Left lobe of liver (tissue), 2 donors: ENCODE measurements around the gene ITGAX. TPM values are rescaled to one million over a fixed set of nuclear protein-coding genes. Genes with fewer than 3 reads are reported as not detected.
"Not testable (repeated sequence)": the region's sequence is repeated elsewhere in the genome, so short reads cannot be mapped to it uniquely, and the experiment has no call there.

Experiments
- ATAC-seq: fragments of 200-7000 bp; cut with Tn5 transposase; one replicate; pipeline ENCODE4 v1.9.1; 2020; ENCODE audit warnings: mild to moderate bottlenecking, moderate library complexity
- DNase-seq: peaks from one replicate; pipeline ENCODE4 v3.0.0-alpha.2; 2020; ENCODE audit warnings: low spot score
- total RNA-seq: library from RNA; stranded (reverse); gene quantifications from one replicate; pipeline ENCODE4 v1.2.1, GENCODE V29; 2021
- donor health status: DM: no; HTN: no; CAD: no; lungs with moderate emphysema.
- donor health status: DM: no; HTN: yes; CAD: no.

Gene ITGAX
- 1.8 TPM for total RNA-seq

DNA sequence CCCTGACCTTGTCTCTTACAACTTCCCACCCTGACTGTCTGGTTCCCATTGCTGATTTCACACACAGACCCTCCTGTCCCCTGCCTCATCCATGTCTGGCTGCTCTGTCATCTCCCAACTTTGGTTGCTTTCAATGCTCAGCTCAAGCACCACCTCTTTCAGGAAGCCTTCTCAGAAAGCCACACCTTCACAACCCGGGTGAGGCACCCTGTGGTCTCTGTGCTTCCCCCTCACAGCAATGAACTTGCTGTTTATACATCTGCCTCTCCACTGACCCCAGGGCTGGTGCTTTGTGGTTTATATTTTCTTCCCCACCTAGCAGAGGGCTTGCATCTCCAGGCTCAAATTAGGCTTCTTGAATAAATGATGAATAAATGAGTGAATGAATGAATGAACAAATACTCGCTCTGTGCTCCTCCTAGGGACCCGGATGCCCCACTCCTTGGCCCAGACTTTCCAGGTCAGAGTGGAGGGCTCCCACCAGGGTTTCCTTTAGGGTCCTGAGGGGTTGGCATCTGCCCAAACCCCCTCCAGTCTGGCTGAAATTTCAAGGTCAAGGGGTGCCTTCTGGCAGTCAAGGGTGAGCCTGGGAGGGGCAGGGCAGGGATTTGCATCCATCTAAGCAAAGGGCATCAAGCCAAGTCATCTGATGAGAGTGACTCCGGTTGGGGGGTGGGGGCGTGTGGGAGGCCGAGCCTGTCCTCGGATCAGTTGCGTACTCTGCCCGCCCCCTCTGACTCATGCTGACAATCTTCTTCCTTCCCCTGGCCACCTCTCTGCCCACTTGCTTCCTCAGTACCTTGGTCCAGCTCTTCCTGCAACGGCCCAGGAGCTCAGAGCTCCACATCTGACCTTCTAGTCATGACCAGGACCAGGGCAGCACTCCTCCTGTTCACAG is at the start of gene ITGAX:
Gene ITGAX (plus strand): TSS at position 783 of the 898 bp plus-strand sequence. CDS start 79 bp downstream, at position 862.
- ATAC-seq (peak; percentile 49), DNase-seq (peak; percentile 56)

DNA sequence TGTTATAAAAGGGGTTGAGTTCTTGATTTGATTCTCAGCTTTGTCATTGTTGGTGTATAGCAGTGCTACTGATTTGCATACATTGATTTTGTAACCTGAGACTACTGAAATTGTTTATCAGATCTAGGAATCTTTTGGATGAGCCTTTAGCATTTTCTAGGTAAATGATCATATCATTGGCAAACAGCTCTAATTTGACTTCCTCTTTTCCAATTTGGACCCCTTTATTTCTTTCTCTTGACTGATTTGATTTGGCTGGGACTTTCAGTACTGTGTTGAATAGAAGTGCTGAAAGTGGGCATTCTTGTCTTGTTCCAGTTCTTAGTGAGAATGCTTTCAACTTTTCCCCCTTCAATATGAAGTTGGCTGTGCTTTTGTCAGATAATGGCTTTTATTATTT is 49.8 kb upstream of the ITGAX start:
- DNase-seq (no peak), ATAC-seq (no peak)

DNA sequence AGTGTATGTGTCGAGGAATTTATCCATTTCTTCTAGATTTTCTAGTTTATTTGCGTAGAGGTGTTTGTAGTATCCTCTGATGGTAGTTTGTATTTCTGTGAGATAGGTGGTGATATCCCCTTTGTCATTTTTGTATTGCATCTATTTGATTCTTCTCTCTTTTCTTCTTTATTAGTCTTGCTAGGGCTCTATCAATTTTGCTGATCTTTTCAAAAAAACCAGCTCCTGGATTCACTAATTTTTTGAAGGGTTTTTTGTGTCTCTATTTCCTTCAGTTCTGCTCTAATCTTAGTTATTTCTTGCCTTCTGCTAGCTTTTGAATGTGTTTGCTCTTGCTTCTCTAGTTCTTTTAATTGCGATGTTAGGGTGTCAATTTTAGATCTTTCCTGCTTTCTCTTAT is 46.6 kb upstream of the ITGAX start:
- not testable (repeated sequence) for DNase-seq, ATAC-seq

DNA sequence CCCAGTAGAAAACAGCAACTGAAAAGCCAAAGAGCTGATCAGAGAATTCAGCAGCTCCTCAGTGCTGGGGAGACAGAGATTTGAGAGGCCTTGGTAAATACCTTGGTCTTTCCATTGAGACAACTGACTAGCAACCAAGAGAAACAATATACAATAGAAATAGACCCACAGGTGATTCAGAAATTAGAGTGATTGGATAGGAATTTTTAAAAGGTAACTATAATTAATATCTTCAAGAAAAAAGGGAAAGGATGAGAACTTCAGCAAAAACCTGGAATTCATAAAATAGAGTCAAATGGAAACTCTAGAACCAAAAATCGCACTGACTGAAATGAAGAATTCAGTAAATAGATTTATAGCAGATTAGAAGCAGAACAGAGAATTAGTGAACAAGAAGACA is 32.5 kb upstream of the ITGAX start:
- DNase-seq (no peak), ATAC-seq (no peak)

DNA sequence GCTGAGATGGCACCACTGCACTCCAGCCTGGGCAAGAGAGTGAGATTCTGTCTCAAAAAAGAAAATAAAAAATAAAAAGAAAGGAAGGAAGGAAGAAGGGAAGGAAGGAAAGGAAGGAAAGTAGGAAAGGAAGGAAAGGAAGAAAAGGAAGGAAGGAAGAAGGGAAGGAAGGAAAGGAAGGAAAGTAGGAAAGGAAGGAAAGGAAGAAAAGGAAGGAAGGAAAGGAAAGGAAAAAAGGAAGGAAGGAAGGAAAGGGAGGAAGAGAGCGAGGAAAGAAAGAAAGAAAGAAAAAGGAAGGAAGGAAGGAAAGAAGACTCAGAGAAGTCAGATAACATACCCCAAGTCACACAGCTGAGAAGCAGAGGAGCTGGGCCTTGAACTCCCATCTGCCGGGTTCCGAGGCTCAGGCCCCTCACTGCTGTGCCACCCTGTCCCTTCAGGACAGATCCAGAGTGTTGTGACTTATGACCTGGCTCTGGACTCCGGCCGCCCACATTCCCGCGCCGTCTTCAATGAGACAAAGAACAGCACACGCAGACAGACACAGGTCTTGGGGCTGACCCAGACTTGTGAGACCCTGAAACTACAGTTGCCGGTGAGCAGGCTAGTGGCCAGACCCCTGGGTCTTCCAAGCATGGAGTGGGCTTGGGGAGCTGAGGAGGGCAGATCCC is 30.9 kb upstream of the ITGAX start:
- ATAC-seq (no peak), DNase-seq (no peak)

DNA sequence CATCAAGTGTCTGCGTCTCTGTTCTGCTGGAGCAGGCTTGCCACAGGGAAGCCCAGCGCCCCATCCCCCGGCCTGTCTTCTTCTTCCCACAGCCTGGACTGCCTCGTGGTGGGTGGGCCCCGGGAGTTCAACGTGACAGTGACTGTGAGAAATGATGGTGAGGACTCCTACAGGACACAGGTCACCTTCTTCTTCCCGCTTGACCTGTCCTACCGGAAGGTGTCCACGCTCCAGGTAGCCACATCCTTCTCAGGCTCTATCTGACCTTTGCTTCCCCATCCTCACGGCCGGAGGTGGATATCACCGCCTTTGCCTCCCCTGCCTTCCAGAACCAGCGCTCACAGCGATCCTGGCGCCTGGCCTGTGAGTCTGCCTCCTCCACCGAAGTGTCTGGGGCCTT is 29.8 kb upstream of the ITGAX start:
- ATAC-seq (no peak), DNase-seq (no peak)

DNA sequence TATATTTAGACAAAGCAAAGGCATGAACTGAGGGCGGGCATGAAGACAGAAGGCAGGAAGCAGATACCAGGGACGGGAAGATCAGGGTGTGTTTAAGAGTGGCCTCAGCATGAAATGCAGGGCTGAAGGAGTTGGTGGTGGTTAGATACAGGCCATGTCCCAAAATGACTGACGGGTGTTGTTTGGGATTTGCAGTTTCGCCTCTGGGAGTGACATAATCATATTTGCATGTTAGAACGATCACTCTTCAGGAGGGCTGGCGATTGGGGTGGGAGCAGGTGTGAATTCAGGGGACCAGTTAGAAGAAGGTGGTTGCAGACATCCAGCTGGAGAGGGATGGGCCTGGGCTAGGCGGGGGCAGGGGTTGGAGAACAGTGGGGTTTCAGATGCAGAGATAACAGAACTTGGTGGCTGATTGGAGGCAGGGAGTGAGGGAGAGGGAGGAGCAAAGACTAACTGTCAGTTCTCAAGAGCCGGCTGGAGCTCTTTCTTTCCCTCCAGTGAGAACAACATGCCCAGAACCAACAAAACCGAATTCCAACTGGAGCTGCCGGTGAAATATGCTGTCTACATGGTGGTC is 27.2 kb upstream of the ITGAX start:
- DNase-seq (no peak), ATAC-seq (no peak)

DNA sequence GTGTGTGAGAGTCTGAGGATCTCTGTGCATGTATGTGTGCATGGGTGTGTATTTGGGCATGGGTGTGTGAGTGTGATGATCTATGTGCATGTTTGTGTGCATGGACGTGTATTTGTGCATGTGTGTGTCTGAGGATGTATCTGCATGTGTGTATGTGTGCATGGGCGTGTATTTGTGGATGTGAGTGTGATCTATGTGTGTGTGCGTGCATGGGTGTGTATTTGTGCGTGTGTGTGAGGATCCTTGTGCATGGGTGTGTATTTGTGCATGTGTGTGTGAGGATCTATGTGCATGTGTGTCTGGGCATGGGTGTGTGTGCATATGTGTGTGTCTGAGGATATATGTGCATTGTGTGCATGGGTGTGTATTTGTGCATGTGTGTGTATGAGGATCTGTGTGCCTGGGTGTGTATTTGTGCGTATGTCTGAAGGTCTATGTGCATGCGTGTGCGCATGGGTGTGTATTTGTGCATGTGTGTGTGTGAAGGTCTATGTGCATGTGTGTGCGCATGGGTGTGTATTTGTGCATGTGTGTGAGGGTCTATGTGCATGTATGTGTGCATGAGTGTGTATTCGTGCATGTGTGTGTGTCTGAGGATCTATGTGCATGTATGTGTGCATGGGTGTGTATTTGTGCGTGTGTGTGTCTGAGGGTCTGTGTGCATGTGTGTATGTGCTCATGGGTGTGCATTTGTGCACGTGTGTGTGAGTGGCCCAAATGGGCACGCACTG is 26.5 kb upstream of the ITGAX start:
- ATAC-seq (no peak), DNase-seq (no peak)

DNA sequence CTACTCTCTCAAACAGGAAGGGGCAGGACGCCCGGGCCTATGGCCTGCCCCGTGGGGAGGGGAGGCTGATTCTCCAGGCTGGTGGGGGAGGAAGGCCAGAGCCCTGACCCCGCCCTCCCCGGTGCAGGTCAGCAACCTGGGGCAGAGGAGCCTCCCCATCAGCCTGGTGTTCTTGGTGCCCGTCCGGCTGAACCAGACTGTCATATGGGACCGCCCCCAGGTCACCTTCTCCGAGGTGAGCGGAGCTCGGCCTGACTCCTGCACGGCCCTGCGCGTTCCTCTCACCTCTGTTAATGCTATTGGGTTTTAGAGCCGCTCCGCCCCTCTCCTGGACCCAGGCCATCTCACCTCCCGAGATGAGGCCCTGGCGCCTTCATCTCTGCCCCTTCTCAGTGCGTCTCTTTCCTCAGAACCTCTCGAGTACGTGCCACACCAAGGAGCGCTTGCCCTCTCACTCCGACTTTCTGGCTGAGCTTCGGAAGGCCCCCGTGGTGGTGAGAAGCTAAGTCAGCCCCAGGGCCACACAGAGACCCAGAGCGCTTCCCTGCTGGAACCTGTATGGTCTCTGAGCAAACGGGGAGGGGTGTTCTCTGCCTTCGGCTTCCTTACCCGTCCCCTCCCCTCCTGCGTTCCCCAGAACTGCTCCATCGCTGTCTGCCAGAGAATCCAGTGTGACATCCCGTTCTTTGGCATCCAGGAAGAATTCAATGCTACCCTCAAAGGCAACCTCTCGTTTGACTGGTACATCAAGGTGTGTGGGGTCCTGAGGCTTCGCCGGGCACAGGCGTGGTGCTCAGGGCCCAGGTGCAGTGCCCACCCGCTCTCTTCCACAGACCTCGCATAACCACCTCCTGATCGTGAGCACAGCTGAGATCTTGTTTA is 25.1 kb upstream of the ITGAX start:
- ATAC-seq, result no peak
- no peak for DNase-seq

DNA sequence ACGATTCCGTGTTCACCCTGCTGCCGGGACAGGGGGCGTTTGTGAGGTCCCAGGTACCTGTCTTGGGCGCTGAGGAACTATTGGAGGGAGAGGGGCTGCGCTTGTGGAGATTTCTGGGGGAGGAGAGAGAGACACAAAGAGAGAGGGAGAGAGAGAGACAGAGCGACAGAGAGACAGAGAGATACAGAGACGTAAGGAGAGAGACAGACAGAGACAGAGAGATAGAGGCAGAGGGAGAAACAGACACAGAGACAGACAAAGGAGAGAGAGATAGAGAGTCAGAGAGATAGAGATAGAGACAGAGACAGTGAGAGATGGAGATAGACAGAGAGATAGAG is 24.5 kb upstream of the ITGAX start:
- DNase-seq (no peak), ATAC-seq (no peak)

DNA sequence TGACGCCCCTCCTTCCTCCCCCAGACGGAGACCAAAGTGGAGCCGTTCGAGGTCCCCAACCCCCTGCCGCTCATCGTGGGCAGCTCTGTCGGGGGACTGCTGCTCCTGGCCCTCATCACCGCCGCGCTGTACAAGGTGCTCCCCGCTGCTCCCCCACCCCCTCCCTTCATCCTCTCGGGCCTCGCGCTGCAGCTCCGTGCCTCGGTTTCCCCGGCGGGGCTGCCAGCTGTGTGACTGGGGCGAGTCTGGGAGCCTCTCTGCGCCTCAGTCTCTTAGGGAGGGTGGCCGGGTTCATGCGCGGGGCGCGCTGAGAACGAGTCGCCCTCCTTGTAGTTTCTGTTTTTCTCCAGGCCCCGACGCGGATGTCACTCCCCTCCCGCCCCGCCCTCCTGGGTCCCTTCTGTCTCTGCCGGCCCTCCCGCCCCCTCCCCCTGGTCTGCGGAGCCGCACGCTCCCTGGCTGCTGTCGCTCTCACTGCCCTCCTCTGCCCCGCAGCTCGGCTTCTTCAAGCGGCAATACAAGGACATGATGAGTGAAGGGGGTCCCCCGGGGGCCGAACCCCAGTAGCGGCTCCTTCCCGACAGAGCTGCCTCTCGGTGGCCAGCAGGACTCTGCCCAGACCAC is 23.7 kb upstream of the ITGAX start:
- DNase-seq (no peak), ATAC-seq (no peak)

DNA sequence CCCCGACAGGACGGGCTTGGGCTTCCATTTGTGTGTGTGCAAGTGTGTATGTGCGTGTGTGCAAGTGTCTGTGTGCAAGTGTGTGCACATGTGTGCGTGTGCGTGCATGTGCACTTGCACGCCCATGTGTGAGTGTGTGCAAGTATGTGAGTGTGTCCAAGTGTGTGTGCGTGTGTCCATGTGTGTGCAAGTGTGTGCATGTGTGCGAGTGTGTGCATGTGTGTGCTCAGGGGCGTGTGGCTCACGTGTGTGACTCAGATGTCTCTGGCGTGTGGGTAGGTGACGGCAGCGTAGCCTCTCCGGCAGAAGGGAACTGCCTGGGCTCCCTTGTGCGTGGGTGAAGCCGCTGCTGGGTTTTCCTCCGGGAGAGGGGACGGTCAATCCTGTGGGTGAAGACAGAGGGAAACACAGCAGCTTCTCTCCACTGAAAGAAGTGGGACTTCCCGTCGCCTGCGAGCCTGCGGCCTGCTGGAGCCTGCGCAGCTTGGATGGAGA is 23.1 kb upstream of the ITGAX start:
- ATAC-seq (no peak), DNase-seq (no peak)

DNA sequence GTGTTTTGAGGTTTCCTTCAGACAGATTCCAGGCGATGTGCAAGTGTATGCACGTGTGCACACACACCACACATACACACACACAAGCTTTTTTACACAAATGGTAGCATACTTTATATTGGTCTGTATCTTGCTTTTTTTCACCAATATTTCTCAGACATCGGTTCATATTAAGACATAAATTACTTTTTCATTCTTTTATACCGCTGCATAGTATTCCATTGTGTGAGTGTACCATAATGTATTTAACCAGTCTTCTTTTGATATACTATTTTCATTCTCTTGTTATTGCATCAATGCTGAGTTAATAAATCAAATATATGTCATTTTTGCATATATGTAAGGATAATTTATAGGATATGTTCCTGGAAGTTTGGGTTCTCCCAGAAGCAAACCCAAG is 22.4 kb upstream of the ITGAX start:
- ATAC-seq (no peak), DNase-seq (no peak)

DNA sequence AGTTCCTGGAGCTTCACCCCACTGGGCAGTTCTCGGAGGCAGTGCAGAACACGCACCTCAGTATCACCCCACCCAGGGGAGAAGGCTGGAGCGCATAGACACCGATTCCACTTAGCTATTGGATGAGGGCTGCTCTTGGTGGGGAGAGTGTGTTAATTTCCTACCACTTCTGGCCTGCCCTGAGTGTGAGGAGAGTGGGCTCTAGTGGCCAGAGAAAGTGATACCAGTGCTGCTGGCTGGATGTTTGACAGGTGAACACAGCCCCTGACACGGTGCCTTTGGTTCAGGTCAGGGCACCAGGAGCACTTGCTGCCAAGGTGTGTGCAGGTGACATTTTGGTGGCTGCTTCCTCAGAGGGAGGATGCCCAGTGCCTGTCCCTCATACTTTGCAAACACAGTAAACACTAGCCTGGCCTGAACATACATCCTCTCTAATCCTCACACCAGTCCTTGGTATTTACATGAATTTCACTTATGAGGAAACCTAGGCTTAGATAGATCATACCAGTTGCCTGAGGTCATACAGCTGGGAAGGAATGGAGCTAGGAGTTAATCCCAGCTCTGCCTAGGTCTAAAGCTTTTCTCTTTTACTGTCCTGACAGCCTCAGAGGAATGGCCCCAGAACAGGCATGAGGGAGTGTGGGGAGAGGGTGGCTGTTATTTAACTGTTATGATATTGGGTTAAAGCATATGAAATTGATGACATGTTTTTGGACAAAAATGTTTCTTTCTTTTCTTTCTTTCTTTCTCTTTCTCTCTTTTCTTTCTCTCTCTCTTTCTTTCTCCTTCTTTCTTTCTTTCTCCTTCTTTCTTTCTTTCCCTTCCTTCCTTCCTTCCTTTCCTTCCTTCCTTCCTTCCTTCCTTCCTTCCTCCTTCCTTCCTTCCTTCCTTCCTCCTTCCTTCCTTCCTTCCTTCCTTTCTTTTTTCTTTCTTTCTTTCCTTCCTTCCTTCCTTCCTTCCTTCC is 21.0 kb upstream of the ITGAX start:
- ATAC-seq (peak; percentile 62), DNase-seq (peak; percentile 40)

DNA sequence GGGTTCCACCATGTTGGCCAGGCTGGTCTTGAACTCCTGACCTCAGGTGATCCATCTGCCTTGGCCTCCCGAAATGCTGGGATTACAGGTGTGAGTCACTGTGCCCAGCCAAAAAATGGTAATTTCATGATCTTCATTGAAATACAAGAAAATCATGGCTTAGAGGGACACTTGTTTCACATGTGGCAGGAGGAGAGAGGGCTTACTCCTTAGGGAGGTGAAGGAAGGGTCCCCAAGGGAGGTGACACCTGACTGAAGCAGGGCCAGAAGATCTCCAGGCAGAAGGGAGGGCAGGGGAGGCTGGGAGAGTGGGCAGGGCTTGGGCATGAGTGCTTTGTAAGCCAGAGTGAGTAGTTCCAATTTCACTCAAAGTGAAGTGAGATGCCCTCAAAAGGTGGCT is 20.0 kb upstream of the ITGAX start:
- DNase-seq, result no peak
- no peak for ATAC-seq

DNA sequence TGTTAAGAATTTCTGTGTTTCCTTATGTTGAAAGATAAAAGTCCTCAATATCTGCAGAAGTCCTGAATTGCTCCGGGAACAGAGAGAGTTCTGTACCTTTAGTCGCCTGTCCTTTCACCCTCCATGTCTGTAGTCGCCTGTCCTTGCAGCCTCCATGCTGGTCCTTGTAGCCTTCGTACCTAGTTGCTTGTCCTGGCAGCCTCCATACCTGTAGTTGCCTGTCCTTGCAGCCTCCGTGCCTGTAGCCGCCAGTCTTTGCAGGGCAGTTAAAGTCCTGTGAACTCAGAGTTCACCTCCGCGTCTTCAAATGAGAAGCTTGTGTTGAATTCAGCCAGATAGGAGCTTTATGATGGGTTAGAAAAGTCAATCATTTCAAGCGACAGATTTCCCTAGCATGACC is 19.5 kb upstream of the ITGAX start:
- ATAC-seq (no peak), DNase-seq (peak; percentile 14)

DNA sequence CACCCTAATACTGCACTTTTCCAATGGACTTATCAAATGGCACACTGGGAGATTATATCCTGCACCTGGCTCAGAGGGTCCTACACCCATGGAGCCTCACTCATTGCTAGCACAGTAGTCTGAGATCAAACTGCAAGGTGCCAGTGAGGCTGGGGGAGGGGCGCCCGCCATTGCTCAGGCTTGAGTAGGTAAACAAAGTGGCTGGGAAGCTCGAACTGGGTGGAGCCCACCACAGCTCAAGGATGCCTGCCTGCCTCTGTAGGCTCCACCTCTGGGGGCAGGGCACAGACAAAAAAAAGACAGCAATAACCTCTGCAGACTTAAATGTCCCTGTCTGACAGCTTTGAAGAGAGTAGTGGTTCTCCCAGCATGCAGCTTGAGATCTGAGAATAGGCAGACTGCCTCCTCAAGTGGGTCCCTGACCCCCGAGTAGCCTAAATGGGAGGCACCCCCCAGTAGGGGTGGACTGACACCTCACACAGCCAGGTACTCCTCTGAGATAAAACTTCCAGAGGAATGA is 16.8 kb upstream of the ITGAX start:
- ATAC-seq, result not testable (repeated sequence)
- peak; percentile 14 for DNase-seq

DNA sequence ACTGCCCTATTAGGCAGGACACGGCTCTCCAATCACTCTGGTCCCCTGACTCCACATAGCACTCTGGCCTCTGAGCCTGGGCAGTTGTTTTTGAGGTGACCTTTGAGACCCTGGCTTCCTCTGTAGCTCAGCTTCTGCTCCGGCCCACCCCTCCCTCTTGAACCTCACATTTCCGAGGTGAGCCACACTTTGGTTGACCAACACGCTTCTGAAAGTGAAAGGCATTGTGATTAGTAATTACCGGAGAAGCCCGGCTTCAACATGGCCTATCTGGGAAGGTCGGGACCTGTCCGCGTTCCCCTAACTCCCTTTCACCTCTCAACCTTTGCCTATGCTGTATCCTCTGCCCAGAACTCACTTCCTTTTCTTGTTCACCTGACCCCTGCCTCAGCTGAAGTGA is 10.3 kb upstream of the ITGAX start:
- ATAC-seq, result peak; percentile 11
- no peak for DNase-seq
